HG03097 (cell line): ENCODE measurements around the gene CIRBP.
"Not testable (repeated sequence)": the region's sequence is repeated elsewhere in the genome, so short reads cannot be mapped to it uniquely, and the experiment has no call there.

Experiments
- ATAC-seq: cut with Tn5 transposase; IDR thresholded peaks from one replicate; pipeline ENCODE4 v1.9.1; 2021; ENCODE audit not compliant: unreplicated experiment, low FRiP score

CIRBP gene

DNA sequence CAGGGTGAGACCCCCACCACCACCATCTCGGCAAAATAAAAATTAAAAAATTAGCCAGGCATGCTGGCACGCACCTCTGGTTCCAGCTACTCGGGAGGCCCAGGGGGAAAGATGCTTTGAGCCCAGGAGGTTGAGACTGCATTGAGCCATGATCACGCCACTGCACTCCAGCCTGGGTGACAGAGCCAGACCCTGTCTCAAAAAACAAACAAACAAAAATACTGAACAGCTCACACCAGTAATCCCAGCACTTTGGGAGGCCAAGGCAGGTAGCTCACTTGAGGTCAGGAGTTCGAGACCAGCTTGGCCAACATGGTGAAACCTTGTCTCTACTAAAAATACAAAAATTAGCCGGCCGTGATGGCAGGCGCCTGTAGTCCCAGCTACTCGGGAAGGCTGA, 36.2 kb downstream of the CIRBP start:
- not testable (repeated sequence) for ATAC-seq

DNA sequence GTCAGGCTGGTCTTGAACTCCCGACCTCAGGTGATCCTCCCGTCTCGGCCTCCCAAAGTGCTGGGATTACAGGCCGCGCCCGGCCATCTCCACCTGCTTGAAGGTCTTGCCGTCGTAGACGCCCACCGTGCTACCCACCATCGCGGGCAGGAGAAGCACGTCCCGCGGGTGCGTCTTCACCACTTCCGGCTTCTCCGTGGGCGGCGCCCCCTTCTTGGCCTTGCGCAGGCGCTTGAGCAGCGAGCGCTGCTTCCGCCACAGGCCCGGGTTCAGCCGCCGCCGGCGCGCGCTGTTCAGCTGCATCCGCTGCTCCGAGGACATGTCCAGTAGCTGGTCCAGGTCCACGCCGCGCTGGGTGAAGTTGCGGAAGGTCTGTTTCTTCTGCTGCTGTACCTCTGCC, 38.2 kb downstream of the CIRBP start:
- no peak for ATAC-seq

DNA sequence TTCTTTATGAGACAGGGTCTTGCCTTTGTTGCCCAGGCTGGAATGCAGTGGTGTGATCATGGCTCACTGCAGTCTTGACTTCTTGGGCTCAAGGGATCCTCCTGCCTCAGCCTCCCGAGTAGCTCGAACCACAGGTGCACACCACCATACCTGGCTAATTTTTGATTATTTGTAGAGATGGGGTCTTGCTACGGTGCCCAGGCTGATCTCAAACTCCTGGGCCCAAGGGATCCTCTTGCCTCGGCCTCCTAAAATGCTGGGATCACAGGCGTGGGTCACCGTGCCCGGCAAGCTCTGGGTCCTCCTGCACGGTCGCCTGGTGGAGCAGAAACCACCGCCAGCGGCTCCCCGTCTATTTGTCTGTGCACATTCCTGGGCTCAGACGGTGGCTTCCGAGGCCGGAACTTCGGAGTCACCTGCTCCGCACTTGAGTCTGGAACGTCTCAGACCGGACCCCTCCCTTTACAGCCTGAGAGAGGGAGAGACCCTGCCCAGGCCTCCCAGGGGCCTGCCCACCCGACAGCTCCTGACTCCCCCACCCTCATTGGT, 38.7 kb downstream of the CIRBP start:
- ATAC-seq, result no peak

GRCh38 chr19:1308718-1309117, 39.6 kb downstream of the CIRBP start:
- no peak for ATAC-seq

DNA sequence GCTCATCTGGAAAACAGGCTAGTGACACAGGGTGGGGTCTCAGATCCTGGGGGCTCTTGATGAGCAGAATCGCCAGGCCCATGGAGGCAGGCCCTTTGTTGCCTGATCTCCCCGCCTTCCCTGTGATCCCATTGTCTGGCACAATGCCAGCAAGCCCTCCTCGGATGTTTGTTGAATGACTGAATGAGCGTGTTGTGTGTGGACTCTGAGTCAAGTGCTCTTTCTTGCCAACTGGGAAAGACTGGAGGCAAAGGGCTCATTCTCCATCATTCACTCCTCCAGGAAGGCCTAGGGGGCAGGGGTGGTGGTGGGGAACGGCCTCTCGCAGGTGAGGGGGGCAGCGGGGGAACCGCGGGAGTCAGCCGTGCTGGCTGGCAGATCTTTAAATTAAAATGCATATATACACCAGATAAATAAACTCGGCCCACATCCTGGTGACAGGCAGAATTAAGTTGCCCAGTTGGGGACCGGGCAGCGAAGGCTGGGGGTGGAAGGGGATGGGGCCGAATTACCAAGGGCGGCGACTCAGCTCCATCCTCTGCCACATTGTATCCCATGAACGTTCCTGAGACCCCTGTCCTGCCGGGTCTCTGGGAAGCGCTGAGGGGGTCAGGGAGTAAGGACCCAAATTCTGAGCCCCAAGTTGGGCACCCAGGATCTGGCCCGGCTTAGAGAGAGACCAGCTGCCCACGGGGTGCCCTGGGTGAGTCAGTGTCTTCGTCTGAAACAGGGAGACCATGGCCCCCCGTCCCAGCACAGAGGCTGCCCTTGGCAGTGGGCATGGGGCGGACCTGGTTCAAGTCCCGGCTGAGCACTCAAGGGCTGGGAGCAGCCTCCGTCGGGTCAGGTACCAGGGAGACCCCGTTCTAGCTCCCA, 41.1 kb downstream of the CIRBP start:
- ATAC-seq, result no peak

GRCh38 chr19:1310853-1311180, 41.7 kb downstream of the CIRBP start:
- ATAC-seq, result no peak

GRCh38 chr19:1311543-1312091, 42.5 kb downstream of the CIRBP start:
- ATAC-seq, result no peak

- ATAC-seq, result no peak
Observed at GRCh38 chr19:1312767-1313694, 43.9 kb downstream of the CIRBP start.

- no peak for ATAC-seq
Observed at GRCh38 chr19:1313695-1314613, 44.8 kb downstream of the CIRBP start.

DNA sequence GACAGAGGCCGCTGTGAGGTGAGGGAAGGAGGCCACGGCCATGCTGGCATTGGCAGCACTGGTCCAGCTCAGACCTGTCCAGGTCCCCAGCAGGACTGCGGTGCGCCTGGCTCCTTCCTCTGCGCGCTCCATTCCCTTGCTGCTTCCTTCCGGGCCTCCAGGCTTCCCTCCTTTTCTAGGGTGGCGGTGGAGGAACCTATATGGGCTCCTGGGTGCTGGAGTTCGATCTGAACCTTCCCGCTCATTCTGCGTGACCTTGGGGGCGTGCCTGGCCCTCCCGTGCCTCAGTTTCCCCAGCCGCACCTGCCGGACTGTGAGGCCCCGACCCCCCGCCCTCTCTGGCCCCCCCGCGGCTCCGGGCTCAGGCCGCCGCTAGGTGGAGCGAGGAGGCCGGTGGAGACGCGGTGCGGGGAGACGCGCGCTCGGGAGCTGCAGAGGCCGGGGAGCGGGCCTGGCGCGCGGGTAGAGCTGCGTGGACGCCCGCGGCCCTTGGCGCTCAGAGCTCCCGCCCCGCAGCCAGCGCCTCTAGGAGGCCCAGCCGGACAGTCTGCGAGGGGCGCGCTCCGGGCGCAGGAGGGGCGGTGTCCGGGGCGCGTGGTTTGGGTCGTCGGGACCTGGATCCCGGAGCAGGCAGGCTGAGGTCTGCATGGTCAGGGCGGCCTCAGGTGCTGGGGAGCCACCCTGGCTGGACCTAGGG, 46.5 kb downstream of the CIRBP start:
- ATAC-seq, result no peak

- no peak for ATAC-seq
Observed at GRCh38 chr19:1316466-1316865, 47.3 kb downstream of the CIRBP start.

GRCh38 chr19:1317274-1318003, 48.3 kb downstream of the CIRBP start:
- no peak for ATAC-seq

DNA sequence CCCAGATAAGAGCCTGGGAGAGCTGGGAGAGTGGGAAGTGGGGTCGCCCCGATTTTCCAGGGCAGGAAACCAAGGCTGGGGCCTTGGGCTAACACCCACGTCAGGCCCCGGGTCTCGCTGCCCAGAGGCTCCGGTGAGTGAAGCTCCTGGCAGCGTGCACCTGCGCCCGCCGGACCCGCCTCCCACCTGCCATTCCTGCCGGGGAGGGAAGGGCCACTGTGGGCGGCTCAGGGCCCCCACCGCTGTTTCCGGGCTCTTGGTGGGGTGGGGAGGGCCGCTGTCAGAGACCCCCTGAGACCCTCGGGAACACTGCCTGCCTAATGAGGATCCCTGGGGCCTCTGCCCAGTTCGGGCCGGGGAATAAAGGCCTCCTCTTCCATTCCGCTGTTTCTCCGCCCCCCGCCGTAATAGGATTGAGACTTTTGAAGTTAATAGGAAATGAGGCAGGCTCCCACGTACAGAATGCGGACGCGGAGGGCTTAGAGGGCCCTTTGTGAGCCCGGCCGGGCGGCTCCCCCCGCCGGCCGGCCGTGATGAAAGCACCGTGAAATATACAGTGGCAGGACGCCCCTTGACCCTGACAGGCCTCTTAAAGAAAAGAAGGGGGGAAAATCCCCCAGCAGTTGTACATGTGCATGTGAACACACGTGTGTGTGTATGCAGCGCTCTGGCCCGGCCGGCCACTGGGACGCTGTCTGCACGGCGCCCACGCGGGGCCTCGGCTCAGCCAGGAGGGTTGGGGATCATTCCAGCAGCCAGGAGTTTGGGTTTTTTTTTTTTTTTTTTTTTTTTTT, 49.7 kb downstream of the CIRBP start:
- ATAC-seq, result no peak

DNA sequence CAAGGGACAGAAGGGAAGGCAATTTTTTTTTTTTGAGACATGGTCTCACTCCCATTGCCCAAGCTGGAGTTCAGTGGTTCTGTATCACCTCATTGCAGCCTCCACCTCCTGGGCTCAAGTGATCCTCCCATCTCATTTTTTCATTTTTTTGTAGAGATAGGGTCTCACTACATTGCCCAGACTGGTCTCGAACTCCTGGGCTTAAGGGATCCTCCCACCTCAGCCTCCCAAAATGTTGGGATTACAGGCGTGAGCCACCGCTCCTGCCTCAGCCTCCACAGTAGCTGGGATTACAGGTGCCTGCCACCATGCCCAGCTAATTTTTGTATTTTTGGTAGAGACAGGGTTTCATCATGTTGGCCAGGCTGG, 51.1 kb downstream of the CIRBP start:
- ATAC-seq, result not testable (repeated sequence)

GRCh38 chr19:1321539-1321938, 52.4 kb downstream of the CIRBP start:
- ATAC-seq, result no peak

GRCh38 chr19:1322198-1322981, 53.3 kb downstream of the CIRBP start:
- no peak for ATAC-seq

DNA sequence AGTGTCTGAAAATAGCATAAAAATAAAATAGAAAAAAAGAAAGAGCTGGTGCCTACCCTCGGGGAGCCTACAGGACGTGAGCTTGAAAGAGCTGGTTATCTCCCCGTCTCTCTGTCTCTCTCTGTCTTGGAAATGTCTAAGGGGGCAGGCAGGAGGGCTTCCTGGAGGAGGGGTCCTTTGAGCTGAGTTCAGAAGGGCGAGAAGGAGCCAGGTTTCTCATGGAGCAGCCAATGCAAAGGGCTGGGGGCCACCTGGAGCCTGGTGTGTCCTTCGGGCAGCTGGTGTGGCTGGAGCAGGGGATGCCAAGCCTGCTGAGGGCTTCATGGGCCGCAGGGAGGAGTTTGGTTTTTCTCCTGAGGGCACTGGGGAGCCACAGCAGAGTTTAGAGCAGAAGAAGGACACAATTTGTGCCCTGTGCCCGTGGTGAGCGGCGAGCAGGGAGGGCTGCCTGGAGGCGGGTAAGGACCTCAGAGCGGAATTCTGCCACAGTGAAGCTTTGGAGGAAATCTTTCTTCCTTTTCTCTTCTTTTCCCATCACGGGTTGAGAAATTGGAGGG, 55.2 kb downstream of the CIRBP start:
- ATAC-seq, result no peak
